Thyroid gland (tissue), 4 donors: ENCODE data around the gene ATP7B. TPM values are rescaled to one million over a fixed set of nuclear protein-coding genes. Genes with fewer than 3 reads are reported as not detected.

Source experiments
- DNase-seq, 2 donors: peaks; one replicate each; pipeline ENCODE4 v3.0.0-alpha.2; 2019
- H3K27ac ChIP-seq, 3 donors: fragments of 200-600 bp; sonication (generic); 1 replicate in 2 of 3; 2 replicates in 1 of 3; pipeline ENCODE4 v1.5.1; 2016 to 2019; ENCODE audit warnings: mild to moderate bottlenecking in 1 of 3, moderate library complexity in 1 of 3
- H3K27me3 ChIP-seq: fragments of 200-600 bp; sonication (generic); one replicate; pipeline ENCODE4 v1.5.1; 2019
- H3K36me3 ChIP-seq, 2 donors: fragments of 200-600 bp; sonication (generic); one replicate each; pipeline ENCODE4 v1.5.1; 2016 to 2019
- H3K4me1 ChIP-seq, 2 donors: fragments of 200-600 bp; sonication (generic); one replicate each; pipeline ENCODE4 v1.5.1; 2017 to 2019
- H3K4me3 ChIP-seq, 3 donors: fragments of 200-600 bp; sonication (generic); replicated peaks in 1 of 3; 1 replicate in 2 of 3; 2 replicates in 1 of 3; pipeline ENCODE4 v1.5.1; 2016; ENCODE audit warnings: mild to moderate bottlenecking in 1 of 3
- H3K9me3 ChIP-seq: fragments of 200-600 bp; sonication (generic); one replicate; pipeline ENCODE4 v1.5.1; 2017
- POLR2A ChIP-seq, 2 donors: fragments of 450-650 bp; IDR thresholded peaks; one replicate each; pipeline ENCODE4 v1.6.1; 2017; ENCODE audit warnings: antibody characterized with exemption in 2 of 2, mild to moderate bottlenecking in 2 of 2, moderate library complexity in 1 of 2
- WGBS, 2 donors: methylation state at CpG; one replicate each; pipeline ENCODE4 v1.1.5; 2017; 5-methylcytosine and 5-hydroxymethylcytosine counted together
- intact Hi-C: fragments of 100-400 bp; cut with DNase I; formaldehyde crosslinking; loops from one replicate; pipeline ENCODE4 v1.15.1; 2023
- total RNA-seq, 4 donors: library from RNA; depleted of rRNA; stranded (reverse); fragments of >200 nt; gene quantifications; one replicate each; pipeline ENCODE4 v1.2.3, GENCODE V29; 2016
- TF ChIP-seq, protein P1 (sequence below), 6 experiments: fragments of 200-600 bp in 3 of 6; fragments of 450-650 bp in 3 of 6; sonication (generic) in 3 of 6; IDR thresholded peaks; one replicate each; pipeline ENCODE4 v1.5.1; 2016 to 2019; ENCODE audit warnings: antibody characterized with exemption in 6 of 6, mild to moderate bottlenecking in 2 of 6, inconsistent platforms in 1 of 6, moderate library complexity in 1 of 6

The ATP7B gene
- total RNA-seq, result 10 to 100 TPM in 1 of 4 donors, 1 to 10 TPM in 3; 3.8 to 10.1 (median 5.6) TPM

- Histone ChIP-seq H3K36me3 (no peaks in the 10 kb centered on the region), H3K9me3 (no peaks in the 10 kb centered on the region), H3K4me1 (peaks cover 7 to 15% of the 10 kb centered on the region in 2 donors), H3K27ac (peak within 1 kb of the TSS in 2 of 3 donors; percentile 34 to 78), H3K27me3 (no peaks in the 10 kb centered on the region), H3K4me3 (peak within 1 kb of the TSS; percentile 74 to 97 (median 80))
- TF ChIP-seq, protein P1, sequence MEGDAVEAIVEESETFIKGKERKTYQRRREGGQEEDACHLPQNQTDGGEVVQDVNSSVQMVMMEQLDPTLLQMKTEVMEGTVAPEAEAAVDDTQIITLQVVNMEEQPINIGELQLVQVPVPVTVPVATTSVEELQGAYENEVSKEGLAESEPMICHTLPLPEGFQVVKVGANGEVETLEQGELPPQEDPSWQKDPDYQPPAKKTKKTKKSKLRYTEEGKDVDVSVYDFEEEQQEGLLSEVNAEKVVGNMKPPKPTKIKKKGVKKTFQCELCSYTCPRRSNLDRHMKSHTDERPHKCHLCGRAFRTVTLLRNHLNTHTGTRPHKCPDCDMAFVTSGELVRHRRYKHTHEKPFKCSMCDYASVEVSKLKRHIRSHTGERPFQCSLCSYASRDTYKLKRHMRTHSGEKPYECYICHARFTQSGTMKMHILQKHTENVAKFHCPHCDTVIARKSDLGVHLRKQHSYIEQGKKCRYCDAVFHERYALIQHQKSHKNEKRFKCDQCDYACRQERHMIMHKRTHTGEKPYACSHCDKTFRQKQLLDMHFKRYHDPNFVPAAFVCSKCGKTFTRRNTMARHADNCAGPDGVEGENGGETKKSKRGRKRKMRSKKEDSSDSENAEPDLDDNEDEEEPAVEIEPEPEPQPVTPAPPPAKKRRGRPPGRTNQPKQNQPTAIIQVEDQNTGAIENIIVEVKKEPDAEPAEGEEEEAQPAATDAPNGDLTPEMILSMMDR (IDR thresholded peaks at IDR 0.05), result no peak
- no peak for TF ChIP-seq POLR2A (IDR thresholded peaks at IDR 0.05)
- intact Hi-C loops, result loop anchor here (10.0 kb wide), 1 partner anchor 196 kb away; no protein-coding TSS in a partner anchor
- WGBS, 2 donors, result 8 to 11% methylated on average over 26 to 41 of the region's 46 CpGs
- DNase-seq, result peak; percentile 21 to 34
Measured at GRCh38 chr13:52010890-52011631, at the start of gene ATP7B. ATP7B (minus strand) TSS chr13:52011450; CDS start chr13:52011337, 113 bp downstream.

GRCh38 chr13:52053460-52053859 lies 42.2 kb upstream of the ATP7B start:
- Histone ChIP-seq H3K9me3 (no peaks in the 10 kb centered on the region), H3K36me3 (no peaks in the 10 kb centered on the region), H3K27me3 (no peaks in the 10 kb centered on the region), H3K27ac (no peak overlapping the region), H3K4me1 (no peaks in the 10 kb centered on the region), H3K4me3 (no peak overlapping the region)
- 84 to 91% methylated on average over 4 of the region's 4 CpGs for WGBS, 2 donors
- DNase-seq, result no peak
- intact Hi-C loops, result no loop called here
- TF ChIP-seq POLR2A (IDR thresholded peaks at IDR 0.05), result no peak
- TF ChIP-seq, protein P1 (IDR thresholded peaks at IDR 0.05), result no peak

DNA sequence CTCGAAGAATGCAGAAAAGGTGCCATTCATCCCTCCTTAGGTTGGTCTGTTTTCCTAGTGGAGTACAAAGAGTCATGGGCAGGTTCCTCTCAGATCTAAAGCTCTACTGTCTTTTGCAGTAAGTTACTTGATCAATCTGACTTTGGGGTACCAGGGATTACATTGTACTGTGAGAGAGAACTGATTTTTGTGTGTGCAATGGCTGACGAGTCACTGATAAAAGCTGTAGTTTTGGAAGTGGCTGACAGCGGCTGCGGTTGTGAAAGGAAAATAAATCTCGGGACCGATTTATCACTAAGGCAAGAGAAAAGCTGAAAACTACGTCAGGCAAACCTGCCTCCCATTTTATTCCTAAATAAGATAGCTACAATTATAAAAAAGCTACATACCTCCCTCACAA lies 40.1 kb upstream of the ATP7B start:
- TF ChIP-seq, protein P1 (IDR thresholded peaks at IDR 0.05), result no peak
- TF ChIP-seq POLR2A (IDR thresholded peaks at IDR 0.05), result no peak
- 74% methylated on average over 7 of the region's 7 CpGs for WGBS, 2 donors
- Histone ChIP-seq H3K4me1 (no peaks in the 10 kb centered on the region), H3K27ac (no peak overlapping the region), H3K36me3 (no peaks in the 10 kb centered on the region), H3K4me3 (no peak overlapping the region), H3K27me3 (no peaks in the 10 kb centered on the region), H3K9me3 (no peaks in the 10 kb centered on the region)
- intact Hi-C loops, result no loop called here
- no peak for DNase-seq

- Histone ChIP-seq H3K4me3 (no peak overlapping the region), H3K27me3 (no peaks in the 10 kb centered on the region), H3K9me3 (no peaks in the 10 kb centered on the region), H3K27ac (no peak overlapping the region), H3K36me3 (no peaks in the 10 kb centered on the region), H3K4me1 (no peaks in the 10 kb centered on the region)
- WGBS, 2 donors, result 71 to 79% methylated on average over 2 of the region's 2 CpGs
- TF ChIP-seq POLR2A (IDR thresholded peaks at IDR 0.05), result no peak
- no peak for DNase-seq
- intact Hi-C loops, result no loop called here
Measured at GRCh38 chr13:52048516-52048915, 37.3 kb upstream of the ATP7B start.

GRCh38 chr13:52047463-52047862 lies 36.2 kb upstream of the ATP7B start:
- Histone ChIP-seq H3K27me3 (no peaks in the 10 kb centered on the region), H3K4me3 (no peak overlapping the region), H3K36me3 (no peaks in the 10 kb centered on the region), H3K9me3 (no peaks in the 10 kb centered on the region), H3K27ac (no peak overlapping the region), H3K4me1 (no peaks in the 10 kb centered on the region)
- intact Hi-C loops, result no loop called here
- DNase-seq, result no peak
- WGBS, 2 donors, result 89 to 93% methylated on average over 3 of the region's 3 CpGs
- TF ChIP-seq POLR2A (IDR thresholded peaks at IDR 0.05), result no peak
- TF ChIP-seq, protein P1 (IDR thresholded peaks at IDR 0.05), result no peak
